GM23338 (cell line): Measurements from ENCODE around the gene PROC. TPM values are rescaled to one million over a fixed set of nuclear protein-coding genes. Genes with fewer than 3 reads are reported as not detected.

Source experiments
- polyA plus RNA-seq: library from polyadenylated mRNA; unstranded; fragments of >200 nt; fragmentation: Nextera tagmentation; extraction: Ambion mirVana; gene quantifications from 2 replicates; pipeline ENCODE4 v1.2.1, GENCODE V29; 2016
- total RNA-seq: library from RNA; depleted of rRNA; stranded (reverse); fragments of >200 nt; shearing (Covaris generic); gene quantifications from 2 replicates; pipeline ENCODE4 v1.2.3, GENCODE V29; 2014
- TF ChIP-seq, protein P1 (sequence below): IDR thresholded peaks from one replicate; pipeline ENCODE4 v1.6.1; 2018; ENCODE audit warnings: antibody characterized with exemption; ENCODE audit not compliant: unreplicated experiment
- TF ChIP-seq, protein P2 (sequence below): fragments of 250-450 bp; sonication (Bioruptor Pico); IDR thresholded peaks from 2 replicates; pipeline ENCODE4 v1.5.0; 2020; ENCODE audit warnings: mild to moderate bottlenecking, moderate library complexity

The PROC gene
- total and polyA plus RNA-seq, 2 experiments from 2014 or later = 1.7 to 2.4 TPM

DNA sequence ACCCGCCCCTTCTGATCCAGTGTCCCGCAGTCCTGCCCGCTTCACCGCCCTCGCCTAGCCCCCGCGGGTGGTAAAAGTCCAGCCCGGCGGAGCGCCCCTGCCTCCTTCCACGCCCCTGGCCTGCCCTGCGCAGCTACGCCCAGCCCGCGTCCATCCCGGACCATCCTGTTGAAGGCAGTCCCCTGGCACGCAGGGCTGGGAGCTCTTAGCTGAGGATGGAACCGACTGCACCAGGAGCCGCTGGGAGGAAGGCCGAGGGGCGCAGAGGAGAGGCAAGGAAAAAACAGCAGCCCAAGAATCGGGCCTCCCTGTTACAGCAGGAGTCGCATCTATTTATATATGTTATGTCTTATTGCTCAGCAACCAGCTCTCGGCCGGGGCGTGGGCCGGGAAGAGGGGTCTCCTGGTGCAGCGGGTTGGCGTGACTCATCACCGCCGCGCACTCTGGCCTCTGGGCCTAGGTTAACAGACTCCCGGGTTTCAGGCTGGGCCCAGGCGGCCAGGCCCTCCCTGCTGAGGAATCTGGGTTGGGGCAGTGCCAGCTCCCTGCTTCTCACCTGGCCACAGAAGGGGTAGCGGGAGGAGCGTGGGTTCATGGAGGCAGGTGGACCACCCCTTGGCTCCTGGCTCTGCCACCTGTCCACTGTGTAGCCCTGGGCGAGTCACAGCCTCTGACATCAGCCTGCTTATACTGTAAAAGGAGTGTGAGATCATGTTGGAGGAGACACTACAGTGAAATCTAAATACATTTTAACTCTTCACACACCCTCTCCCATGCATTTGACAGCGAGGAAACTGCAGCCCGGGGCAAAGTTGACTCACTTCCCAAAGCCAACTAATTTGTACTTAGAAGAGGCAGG lies 17.1 kb upstream of the PROC start (continued):
- TF ChIP-seq, protein P1, sequence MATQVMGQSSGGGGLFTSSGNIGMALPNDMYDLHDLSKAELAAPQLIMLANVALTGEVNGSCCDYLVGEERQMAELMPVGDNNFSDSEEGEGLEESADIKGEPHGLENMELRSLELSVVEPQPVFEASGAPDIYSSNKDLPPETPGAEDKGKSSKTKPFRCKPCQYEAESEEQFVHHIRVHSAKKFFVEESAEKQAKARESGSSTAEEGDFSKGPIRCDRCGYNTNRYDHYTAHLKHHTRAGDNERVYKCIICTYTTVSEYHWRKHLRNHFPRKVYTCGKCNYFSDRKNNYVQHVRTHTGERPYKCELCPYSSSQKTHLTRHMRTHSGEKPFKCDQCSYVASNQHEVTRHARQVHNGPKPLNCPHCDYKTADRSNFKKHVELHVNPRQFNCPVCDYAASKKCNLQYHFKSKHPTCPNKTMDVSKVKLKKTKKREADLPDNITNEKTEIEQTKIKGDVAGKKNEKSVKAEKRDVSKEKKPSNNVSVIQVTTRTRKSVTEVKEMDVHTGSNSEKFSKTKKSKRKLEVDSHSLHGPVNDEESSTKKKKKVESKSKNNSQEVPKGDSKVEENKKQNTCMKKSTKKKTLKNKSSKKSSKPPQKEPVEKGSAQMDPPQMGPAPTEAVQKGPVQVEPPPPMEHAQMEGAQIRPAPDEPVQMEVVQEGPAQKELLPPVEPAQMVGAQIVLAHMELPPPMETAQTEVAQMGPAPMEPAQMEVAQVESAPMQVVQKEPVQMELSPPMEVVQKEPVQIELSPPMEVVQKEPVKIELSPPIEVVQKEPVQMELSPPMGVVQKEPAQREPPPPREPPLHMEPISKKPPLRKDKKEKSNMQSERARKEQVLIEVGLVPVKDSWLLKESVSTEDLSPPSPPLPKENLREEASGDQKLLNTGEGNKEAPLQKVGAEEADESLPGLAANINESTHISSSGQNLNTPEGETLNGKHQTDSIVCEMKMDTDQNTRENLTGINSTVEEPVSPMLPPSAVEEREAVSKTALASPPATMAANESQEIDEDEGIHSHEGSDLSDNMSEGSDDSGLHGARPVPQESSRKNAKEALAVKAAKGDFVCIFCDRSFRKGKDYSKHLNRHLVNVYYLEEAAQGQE = no peak
- TF ChIP-seq, protein P2, sequence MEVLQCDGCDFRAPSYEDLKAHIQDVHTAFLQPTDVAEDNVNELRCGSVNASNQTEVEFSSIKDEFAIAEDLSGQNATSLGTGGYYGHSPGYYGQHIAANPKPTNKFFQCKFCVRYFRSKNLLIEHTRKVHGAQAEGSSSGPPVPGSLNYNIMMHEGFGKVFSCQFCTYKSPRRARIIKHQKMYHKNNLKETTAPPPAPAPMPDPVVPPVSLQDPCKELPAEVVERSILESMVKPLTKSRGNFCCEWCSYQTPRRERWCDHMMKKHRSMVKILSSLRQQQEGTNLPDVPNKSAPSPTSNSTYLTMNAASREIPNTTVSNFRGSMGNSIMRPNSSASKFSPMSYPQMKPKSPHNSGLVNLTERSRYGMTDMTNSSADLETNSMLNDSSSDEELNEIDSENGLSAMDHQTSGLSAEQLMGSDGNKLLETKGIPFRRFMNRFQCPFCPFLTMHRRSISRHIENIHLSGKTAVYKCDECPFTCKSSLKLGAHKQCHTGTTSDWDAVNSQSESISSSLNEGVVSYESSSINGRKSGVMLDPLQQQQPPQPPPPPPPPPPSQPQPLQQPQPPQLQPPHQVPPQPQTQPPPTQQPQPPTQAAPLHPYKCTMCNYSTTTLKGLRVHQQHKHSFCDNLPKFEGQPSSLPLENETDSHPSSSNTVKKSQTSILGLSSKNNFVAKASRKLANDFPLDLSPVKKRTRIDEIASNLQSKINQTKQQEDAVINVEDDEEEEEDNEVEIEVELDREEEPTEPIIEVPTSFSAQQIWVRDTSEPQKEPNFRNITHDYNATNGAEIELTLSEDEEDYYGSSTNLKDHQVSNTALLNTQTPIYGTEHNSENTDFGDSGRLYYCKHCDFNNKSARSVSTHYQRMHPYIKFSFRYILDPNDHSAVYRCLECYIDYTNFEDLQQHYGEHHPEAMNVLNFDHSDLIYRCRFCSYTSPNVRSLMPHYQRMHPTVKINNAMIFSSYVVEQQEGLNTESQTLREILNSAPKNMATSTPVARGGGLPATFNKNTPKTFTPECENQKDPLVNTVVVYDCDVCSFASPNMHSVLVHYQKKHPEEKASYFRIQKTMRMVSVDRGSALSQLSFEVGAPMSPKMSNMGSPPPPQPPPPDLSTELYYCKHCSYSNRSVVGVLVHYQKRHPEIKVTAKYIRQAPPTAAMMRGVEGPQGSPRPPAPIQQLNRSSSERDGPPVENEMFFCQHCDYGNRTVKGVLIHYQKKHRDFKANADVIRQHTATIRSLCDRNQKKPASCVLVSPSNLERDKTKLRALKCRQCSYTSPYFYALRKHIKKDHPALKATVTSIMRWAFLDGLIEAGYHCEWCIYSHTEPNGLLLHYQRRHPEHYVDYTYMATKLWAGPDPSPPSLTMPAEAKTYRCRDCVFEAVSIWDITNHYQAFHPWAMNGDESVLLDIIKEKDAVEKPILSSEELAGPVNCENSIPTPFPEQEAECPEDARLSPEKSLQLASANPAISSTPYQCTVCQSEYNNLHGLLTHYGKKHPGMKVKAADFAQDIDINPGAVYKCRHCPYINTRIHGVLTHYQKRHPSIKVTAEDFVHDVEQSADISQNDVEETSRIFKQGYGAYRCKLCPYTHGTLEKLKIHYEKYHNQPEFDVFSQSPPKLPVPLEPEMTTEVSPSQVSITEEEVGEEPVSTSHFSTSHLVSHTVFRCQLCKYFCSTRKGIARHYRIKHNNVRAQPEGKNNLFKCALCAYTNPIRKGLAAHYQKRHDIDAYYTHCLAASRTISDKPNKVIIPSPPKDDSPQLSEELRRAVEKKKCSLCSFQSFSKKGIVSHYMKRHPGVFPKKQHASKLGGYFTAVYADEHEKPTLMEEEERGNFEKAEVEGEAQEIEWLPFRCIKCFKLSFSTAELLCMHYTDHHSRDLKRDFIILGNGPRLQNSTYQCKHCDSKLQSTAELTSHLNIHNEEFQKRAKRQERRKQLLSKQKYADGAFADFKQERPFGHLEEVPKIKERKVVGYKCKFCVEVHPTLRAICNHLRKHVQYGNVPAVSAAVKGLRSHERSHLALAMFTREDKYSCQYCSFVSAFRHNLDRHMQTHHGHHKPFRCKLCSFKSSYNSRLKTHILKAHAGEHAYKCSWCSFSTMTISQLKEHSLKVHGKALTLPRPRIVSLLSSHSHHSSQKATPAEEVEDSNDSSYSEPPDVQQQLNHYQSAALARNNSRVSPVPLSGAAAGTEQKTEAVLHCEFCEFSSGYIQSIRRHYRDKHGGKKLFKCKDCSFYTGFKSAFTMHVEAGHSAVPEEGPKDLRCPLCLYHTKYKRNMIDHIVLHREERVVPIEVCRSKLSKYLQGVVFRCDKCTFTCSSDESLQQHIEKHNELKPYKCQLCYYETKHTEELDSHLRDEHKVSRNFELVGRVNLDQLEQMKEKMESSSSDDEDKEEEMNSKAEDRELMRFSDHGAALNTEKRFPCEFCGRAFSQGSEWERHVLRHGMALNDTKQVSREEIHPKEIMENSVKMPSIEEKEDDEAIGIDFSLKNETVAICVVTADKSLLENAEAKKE = no peak
